Omental fat pad (tissue), 4 donors: ENCODE data around the gene ABCC1. TPM values are rescaled to one million over a fixed set of nuclear protein-coding genes. Genes with fewer than 3 reads are reported as not detected.
"Not testable (repeated sequence)": the region's sequence is repeated elsewhere in the genome, so short reads cannot be mapped to it uniquely, and the experiment has no call there.

Experiments
- ATAC-seq: fragments of 150-250 bp; one replicate; pipeline ENCODE4 v1.9.1; 2016; ENCODE audit warnings: mild to moderate bottlenecking, moderate library complexity; ENCODE audit not compliant: low FRiP score
- DNase-seq: peaks from one replicate; pipeline ENCODE4 v3.0.0-alpha.2; 2019; ENCODE audit warnings: low spot score
- CTCF ChIP-seq, 3 donors: fragments of 450-650 bp; IDR thresholded peaks; one replicate each; pipeline ENCODE4 v1.5.1; 2016 to 2017; ENCODE audit warnings: antibody characterized with exemption in 3 of 3, mild to moderate bottlenecking in 3 of 3, moderate library complexity in 2 of 3
- total RNA-seq, 4 donors: library from RNA; depleted of rRNA; stranded (reverse); fragments of >200 nt; gene quantifications; one replicate each; pipeline ENCODE4 v1.1.0, GENCODE V29; 2016

The ABCC1 gene
- total RNA-seq, 4 donors from 2014 or later: 21.8 to 53.2 (median 36.3) TPM

GRCh38 chr16:16168431-16168830 lies 219.0 kb downstream of the ABCC1 start:
- DNase-seq: no peak
- ATAC-seq: no peak
- TF ChIP-seq CTCF (IDR thresholded peaks at IDR 0.05): no peak

- ATAC-seq (no peak), DNase-seq (no peak)
- no peak for TF ChIP-seq CTCF (IDR thresholded peaks at IDR 0.05)
Measured at GRCh38 chr16:16169615-16170014, 220.2 kb downstream of the ABCC1 start.

GRCh38 chr16:16171332-16171919 lies 222.0 kb downstream of the ABCC1 start:
- ATAC-seq (no peak), DNase-seq (no peak)
- TF ChIP-seq CTCF (IDR thresholded peaks at IDR 0.05): no peak

- ATAC-seq: no peak
- no peak for TF ChIP-seq CTCF (IDR thresholded peaks at IDR 0.05)
- no peak for DNase-seq
Measured at GRCh38 chr16:16172991-16173390, 223.6 kb downstream of the ABCC1 start.

GRCh38 chr16:16175296-16175695 lies 225.9 kb downstream of the ABCC1 start:
- DNase-seq (no peak), ATAC-seq (no peak)
- no peak for TF ChIP-seq CTCF (IDR thresholded peaks at IDR 0.05)

- ATAC-seq: no peak
- no peak for DNase-seq
- no peak for TF ChIP-seq CTCF (IDR thresholded peaks at IDR 0.05)
Measured at GRCh38 chr16:16176328-16176727, 226.9 kb downstream of the ABCC1 start.

GRCh38 chr16:16178455-16179162 lies 229.2 kb downstream of the ABCC1 start:
- DNase-seq (no peak), ATAC-seq (no peak)
- TF ChIP-seq CTCF (IDR thresholded peaks at IDR 0.05): no peak

GRCh38 chr16:16181748-16182147 lies 232.3 kb downstream of the ABCC1 start:
- not testable (repeated sequence) for ATAC-seq, DNase-seq
